NCI-H1930 (cell line): ENCODE results near the gene DDX4.
"Not testable (repeated sequence)": the region's sequence is repeated elsewhere in the genome, so short reads cannot be mapped to it uniquely, and the experiment has no call there.

Experiments used
- DNase-seq, 2 experiments: peaks; one replicate each; lab custom pipeline; 2025; lab: John Stamatoyannopoulos, UW

The DDX4 gene

DNA sequence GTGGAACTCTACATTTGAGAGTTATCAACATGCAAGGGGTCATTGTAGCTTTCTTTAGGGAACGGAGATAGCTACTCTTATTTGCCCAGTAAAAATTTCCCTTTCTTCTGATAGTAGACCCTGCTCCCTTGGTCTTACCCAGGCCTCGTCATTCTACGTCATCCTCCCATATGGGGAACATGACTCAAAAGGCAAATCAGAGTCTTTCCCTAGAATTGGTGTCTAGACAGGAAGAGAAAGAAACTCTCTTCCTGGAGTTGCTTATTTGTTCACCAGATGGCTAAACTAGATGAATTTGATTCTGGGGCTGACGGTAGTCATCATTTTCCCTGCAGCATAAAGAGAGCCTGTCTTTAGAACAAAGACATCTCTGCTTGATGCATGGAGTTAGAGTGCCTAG is 13.6 kb upstream of the DDX4 start:
- no peak for DNase-seq

DNA sequence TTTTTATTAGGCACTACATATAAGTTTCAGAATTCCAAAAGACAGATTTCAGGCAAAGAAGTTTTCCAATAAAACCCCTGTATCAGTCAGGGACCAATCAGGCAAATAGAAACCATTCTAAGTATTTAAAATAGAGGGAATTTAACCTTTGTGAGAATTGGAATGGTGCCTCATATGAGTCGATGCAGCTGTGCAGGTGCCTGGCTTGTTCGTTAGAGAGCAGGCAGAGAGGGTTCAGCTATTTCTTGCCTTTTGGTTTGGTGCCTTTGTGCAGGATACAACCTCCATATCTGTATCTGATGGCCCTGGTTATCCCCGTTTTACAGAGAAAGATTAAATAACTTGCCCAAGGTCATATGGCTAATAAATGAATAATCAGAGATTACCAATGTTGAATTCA is 6.0 kb upstream of the DDX4 start:
- DNase-seq: no peak

DNA sequence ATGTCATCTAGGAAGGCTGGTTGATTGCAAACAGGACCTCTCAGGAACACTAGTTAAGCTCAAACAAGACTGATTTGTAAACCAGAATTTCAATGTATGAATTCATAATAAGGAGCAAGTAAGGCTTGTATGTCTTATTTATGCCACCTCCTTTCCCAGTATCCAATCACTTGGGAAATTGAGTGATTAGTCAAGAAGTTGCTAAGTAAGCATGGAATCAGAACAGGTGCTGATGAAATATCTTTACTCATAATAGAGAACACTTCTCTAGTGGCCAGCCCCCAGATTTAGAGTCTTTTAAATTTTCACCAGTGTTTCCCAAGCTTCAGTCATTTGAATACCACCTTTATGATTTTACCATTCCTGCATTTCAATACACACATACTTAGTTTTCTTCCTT is 5.3 kb upstream of the DDX4 start:
- DNase-seq: no peak

DNA sequence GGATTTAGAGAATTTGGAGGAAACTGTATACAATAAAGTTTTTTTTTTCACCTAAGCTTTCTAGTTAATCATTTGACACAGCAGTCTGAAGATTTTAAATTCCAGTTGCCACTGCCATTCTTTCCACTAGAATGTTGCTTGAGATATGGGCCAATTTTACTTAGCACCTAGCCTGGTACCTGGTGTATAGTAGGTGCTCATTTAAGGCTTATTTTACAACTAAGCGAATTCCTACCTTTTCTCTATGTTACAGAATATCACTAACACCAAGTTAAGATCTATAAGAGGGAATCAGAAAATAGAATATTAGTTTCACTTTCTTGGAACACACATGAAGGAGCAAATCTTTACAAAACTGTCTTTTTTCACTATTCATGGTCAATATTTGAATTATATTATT is 3.2 kb upstream of the DDX4 start:
- DNase-seq: no peak

DNA sequence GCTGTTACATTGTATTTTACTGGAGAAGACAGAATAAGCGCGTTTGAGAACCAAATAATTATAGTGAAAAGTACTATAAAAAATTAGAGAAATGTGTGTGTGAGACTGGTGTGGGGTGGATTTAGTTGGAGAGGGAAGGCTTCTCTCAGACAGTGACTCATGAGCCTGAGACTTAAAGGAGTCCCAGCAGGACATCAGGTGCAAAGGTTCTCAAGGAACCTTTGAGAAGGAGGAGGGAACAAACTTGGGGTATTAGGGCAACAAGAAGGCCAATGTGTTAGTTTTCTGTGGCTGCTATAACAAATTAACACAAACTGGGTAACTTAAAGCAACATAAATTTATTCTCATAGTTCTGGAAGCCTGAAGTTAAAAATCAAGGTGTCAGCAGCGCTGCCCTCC is 4.9 kb downstream of the DDX4 start:
- DNase-seq: no peak

DNA sequence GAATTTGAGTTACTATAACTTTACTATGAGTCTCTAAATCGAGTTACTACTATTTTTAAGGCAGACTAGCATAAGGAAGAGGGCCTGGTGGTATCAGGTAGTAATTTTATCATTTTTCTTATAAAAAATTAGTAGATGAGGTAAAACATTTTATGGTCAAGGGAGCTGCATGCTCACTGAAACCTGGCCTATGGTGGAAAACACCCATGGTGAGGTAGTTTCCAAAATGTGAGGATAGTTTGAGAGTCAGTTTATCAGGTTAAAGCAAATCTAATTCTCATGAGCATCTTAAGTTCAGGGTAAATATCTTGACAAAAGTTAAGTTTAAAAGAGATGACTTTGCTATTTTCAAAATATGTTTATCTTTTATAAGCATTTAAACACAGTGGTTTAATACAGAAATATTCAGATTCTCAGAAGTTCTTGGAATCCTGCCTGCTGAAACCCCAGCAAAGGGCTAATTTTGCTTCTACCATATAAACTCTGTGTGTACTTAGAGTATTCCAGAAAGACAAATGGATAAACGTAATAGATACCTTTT is 10.0 kb downstream of the DDX4 start:
- DNase-seq: no peak

DNA sequence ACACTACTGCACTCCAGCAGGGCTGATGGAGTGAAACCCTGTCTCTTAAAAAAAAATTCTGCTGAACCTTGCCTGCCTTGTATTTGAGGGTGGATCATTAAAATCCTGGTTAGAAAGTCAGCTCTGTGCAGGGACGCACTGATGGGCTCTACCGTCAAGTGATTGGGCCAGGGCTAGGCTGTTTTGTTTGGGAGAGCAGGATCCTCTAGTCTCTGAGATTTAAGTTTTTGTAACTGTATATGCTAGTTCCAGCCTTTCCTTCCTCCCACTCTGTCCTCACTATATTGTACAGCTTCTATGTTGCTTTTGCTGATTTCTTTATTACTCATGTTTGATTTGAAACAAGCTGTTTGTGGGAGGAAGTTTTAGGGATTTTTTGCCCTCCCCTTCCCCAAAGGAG is 11.5 kb downstream of the DDX4 start:
- DNase-seq: no peak

DNA sequence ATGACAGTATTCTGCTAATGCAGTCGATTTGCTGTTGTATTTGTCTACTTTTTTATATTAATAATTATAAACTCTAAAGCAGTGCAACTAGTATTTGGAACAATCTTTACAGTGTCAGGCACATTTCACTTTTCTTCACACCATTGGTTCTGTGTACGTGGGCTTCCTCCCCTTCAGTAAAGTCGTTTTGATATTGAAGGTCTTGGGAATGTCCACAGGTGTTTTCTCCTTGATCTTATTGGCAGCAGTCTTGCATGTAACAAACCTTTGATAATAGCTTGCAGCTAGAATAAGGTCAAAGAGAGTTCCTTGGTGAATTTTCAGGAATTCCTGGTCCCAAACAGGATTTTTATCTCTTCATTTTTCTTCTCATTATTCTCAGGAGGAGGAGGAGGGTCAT is 12.2 kb downstream of the DDX4 start:
- DNase-seq: no peak

DNA sequence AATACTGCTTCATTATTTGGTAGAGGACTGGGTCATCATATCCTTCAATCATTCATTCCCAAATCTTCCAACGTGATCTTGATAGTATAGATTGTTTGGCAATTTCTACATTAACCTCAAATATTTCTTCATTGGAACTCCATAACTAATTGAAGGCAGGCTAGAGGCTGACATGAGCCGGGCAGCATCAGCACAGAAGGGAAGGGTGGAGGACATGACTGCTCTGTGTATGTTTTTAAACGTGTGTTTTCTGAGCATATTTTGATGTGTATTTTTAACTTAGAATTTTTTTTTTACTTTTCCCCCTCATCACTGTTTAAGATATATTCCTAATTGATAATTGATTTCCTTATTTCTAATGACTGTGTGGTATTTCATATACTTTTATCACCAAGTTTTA is 12.6 kb downstream of the DDX4 start:
- no peak for DNase-seq

DNA sequence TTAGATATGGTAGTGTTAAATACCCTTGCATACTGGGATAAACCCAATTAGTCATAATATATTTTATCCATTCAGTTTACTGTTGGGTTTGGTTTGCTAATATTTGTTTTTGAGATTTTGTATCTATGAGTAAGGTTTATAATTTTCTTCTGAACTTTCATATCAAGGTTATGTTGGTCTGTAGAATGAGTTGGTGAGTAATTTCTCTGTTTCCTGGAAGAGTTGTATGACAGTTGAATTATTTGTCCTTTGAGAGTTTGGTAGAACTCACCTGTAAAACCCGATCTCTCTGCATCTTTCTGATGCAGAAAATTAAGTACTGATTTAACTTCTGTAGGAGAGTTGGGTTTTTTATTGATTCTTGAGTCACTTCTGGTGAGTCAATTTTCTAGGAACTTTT is 20.4 kb downstream of the DDX4 start:
- no peak for DNase-seq

DNA sequence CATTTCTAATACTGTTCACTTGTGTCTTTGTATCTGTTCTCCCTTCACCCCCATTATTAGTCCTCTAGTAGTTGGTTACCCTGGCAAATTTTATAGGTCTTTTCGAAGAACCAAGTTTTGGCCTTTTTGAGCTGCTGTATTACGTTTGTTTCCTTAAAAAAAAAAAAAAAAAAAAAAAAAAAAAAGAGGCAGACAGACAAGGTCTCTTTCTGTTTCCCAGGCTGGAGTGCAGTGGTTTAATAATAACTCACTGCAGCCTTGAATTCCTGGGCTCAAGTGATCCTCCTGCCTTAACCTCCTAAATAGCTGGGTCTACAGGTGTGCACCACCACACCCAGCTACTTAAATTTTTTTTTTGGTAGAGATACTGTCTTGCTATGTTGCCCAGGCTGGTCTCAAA is 20.9 kb downstream of the DDX4 start:
- no peak for DNase-seq

DNA sequence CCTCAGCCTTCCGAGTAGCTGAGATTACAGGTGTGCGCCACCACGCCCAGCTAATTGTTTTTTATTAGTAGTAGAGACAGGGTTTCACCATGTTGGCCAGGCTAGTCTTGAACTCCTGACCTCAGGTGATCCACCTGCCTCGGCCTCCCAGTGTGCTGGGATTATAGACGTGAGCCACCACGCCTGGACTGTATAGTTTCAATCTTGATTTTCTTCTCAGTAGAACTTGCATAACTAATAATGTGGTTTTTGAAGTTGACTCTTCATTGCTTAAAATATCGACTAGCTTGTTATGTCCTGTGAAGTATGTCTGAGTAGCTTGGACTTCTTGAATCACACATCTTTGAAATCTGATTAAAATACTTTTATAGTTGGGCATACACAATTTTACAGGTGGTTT is 23.9 kb downstream of the DDX4 start:
- not testable (repeated sequence) for DNase-seq

DNA sequence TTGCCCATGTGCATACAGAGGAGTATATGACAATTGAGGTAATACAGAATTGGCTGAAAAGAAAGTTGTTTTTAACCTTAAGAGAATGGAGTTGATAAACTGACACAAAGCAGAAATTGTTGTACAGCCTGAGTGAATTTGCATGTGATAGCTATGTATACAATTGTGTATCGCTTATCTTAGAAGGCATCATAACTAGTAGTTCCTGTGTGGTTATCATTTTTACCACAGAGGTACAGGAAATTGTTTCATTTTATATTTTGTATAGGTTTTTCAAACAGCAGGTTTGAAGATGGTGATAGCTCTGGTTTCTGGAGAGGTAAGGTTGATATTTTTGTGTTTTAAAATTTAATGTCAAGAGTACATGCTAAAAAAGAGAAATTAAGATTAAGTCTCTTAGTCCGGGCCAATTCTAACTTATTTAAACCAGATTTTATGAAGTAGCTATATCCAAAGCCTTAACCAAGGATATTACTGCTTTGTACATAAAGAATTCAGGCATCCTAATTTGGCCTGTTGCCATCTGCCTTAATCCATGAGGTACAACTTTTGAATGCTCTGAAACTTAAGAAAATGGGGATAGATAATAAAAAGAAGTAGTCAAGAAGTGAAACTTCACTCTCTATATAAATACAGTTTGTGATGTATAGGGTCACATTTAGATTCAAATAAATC is 26.0 kb downstream of the DDX4 start:
- no peak for DNase-seq

DNA sequence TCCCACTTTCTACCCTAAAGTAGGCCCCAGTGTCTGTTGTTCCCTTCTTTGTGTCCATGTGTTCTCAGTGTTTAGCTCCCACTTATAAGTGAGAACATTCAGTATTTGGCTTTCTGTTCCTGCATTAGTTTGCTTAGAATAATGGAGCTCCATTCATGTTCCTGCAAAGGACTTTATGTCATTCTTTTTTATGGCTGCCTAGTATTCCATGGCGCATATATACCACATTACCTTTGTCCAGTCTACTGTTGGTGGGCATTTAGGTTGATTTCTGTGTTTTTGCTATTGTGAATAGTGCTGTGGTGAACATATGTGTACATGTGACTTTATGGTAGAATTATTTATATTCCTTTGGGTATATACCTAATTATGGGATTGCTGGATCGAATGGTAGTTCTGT is 30.4 kb downstream of the DDX4 start:
- no peak for DNase-seq

DNA sequence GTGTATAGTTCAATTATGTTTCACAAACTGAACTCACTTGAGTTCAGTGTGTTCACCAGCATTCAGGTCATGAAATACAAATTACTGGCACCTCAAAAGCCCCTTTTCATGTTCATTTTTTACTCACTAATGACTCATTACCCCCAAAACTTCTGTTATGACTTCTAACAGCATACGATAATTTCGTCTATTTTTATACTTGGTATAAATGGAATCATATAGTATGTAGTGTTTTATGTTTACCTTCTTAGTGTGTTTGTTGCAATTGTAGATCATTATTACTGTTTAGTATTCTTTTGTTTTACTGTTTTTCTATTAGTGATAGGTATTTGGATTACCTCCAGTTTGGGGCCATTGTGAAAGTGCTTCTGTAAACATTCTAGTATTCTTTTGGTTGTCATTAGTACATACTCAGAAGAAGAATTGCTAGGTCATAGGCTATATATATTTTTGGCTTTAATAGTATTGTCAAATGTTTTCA is 33.4 kb downstream of the DDX4 start:
- no peak for DNase-seq

DNA sequence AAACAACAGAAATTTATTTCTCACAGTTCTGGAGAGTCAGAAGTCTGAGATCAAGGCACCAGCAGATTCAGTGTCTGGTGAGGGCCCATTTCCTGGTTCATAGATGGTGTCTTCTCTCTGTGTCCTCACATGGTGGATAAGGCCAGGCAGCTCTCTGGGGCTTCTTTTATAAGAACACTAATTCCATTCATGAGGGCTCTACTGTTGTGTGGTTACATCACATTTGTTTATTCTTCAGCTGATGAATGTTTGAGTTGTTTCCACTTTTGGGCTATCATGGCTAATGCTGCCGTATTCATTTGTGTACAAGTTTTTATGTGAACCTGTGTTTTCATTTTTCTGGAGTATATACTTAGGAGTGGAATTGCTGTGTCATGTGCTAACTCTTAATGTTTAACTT is 35.2 kb downstream of the DDX4 start:
- no peak for DNase-seq

DNA sequence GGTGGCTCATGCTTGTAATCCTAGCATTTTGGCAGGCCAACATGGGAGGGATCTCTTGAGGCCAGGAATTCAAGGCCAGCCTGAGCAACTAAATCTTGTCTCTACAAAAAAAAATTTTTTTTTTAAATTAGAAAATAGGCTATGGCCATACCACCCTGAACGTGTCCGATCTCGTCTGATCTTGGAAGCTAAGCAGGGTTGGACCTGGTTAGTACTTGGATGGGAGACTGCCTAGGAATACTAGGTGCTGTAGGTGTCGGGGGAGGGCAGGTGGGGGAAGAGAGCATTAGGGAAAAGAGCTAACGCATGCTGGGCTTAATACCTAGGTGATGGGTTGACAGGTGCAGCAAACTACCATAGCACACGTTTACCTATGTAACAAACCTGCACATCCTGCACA is 39.5 kb downstream of the DDX4 start:
- no peak for DNase-seq

DNA sequence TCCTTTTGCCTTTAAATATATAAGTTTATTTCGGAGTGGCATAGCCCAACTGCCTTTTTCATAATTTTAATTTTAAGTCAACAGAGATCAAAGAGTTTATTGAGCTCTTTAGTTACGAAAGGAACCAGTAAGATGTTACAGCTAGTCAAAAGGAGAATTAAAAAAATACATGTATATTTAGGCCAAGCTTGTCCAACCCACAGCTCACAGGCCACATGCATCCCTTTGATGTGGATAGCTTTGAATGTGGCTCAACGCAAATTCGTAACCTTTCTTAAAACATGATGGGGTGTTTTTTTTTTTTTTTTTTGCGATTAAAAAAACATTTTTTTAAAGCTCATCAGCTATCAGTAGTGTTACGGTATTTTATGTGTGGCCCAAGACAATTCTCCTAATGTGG is 63.1 kb downstream of the DDX4 start:
- DNase-seq: no peak

DNA sequence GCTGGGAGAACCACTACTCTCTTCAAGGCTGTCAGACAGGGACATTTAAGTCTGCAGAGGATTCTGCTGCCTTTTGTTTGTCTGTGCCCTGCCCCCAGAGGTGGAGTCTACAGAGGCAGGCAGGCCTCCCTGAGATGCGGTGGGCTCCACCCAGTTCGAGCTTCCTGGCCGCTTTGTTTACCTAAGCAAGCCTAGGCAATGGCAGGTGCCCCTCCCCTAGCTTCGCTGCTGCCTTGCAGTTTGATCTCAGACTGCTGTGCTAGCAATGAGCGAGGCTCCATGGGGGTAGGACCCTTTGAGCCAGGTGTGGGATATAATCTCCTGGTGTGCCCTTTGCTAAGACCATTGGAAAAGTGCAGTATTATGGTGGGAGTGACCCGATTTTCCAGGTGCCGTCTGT is 71.0 kb downstream of the DDX4 start:
- not testable (repeated sequence) for DNase-seq

DNA sequence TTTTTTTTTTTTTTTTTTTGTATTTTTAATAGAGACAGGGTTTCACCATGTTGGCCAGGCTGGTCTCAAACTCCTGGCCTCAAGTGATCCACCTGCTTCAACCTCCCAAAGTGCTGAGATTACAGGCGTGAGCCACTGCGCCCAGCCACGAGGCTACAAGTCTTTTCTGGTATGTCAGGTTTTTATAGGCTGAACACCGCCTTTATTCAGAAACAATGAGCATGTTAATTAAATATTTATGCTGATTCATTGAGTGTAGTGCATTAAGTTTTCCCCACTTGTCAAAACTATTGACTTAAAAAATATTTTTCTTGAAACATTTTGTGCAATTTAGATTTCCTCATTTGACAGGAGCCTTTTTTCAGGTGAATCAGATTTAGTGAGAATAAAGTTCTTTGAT is 78.1 kb downstream of the DDX4 start:
- not testable (repeated sequence) for DNase-seq

DNA sequence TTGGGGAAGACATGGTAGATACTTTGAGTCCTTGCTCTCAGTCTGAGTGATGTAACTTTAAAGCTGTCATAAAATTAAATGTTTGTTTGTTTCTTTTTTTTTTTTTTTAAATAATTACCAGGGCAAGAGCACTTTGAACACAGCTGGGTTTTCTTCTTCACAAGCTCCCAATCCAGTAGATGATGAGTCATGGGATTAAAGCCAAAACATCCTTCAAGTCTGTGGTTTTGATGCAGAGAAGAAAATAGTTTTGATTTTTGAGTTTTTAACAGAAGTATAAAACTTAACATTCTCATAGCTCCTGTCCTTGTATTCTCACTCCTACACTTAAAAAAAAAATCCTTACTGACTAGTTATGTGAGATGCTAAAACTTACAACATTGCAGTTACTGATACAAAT is 78.5 kb downstream of the DDX4 start:
- DNase-seq: no peak

DNA sequence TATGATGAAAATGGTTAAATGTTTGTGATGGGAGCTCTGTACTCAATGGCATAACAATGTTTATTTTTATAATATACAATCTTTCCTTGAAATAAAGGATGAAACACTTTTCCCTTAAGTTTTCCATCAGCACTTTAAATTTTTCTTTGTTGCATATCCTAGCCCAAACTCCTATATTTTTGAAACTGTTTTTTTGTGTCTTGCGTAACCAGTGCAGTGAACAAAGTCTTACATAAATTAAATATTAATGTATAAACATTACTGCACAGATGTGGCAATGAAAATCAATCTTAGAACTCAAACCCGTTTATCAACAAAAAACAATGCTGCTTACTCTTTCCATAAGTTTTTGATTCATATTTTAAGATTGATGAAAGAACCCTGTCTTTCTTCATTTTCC is 79.2 kb downstream of the DDX4 start:
- DNase-seq: no peak

DNA sequence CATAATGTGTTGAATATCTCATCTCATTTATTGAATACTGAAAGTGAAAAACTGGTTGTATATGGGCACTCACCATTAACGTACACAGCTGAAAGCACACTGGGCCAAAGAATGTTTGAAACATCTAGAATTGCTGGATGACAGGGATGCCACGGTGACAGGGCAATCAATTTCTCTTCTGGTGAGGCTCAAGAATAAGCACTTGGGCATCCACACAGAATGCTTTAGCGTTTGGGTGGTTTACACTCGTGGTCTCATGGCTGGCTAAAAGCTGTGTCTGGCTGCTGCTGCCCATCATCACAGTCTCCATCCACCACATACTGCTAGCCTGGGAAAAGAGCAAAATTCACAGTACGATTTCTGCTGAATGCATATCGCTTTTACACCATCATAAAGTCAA is 82.6 kb downstream of the DDX4 start:
- no peak for DNase-seq

DNA sequence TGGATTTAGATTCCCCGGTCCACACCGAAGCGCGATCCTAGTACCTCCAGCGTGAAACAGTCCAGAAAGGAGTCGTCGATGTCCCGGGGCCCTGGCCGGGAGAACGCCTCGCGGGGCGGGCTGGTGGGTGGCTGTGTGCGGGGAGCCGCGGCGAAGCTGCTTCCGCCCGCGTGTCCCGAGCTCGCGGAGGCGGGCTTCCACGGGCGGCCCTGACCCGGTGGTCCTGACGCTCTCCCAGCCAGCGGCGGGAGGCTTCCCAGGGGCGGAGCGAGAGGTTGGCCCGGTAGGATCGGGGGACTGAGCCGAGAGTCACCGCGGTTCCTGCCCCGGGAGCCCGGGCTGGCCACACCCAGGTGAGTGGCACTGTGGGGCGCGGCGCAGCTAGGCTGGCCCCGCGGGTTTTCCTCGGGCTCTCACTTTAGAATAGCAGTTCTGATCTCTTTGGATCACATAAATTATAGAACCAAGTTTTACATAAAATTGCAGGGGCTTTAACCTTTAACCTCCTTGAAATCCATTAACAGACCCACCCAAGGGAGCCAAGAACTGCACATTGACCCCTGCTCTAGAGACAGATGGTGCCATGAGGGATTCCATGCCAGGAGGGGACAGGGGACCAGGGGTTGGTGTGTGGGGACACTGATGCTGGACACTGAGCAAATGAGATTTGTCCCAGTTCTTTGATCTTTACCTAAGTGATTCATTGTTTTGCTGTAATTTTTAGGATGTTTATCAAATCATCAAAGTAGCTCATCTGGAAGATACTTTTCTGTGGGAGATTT is 84.1 kb downstream of the DDX4 start:
- no peak for DNase-seq
